HG03039 (cell line): ENCODE results near the gene PER2.
"Not testable (repeated sequence)": the region's sequence is repeated elsewhere in the genome, so short reads cannot be mapped to it uniquely, and the experiment has no call there.

Experiments
- ATAC-seq: cut with Tn5 transposase; IDR thresholded peaks from one replicate; pipeline ENCODE4 v1.9.1; 2021; ENCODE audit warnings: mild to moderate bottlenecking, moderate library complexity; ENCODE audit not compliant: unreplicated experiment

The PER2 gene

DNA sequence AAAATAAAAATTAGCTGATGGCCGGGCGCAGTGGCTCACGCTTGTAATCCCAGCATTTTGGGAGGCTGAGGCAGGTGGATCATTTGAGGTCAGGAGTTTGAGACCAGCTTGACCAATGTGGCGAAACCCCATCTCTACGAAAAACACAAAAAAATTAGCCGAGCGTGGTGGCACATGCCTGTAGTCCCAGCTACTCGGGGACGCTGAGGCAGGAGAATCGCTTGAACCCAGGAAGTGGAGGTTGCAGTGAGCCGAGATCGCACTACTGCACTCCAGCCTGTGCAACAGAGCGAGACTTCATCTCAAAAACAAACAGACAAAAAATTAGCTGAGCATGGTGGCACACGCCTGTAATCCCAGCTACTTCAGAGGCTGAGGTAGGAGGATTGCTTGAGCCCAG lies 22.3 kb upstream of the PER2 start:
- ATAC-seq = not testable (repeated sequence)

DNA sequence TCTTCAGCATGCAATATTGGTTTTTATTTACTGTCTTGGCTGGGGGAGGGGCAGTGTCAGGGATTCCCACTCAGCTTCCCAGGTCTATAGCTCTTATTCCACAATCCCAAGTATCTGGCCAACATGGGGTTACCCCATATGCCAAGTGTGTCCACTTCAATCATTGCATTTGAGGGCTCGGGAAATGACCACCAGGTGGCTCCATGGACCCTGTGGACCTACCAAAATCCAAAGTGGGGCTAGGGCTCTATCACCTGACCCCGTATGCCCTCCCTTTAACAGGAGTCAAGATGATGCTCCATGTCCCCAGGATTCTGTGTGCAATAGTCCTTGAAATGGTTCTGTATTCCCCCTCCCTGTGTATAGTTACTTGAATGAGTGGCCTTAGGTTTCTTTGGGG lies 19.8 kb upstream of the PER2 start:
- no peak for ATAC-seq

DNA sequence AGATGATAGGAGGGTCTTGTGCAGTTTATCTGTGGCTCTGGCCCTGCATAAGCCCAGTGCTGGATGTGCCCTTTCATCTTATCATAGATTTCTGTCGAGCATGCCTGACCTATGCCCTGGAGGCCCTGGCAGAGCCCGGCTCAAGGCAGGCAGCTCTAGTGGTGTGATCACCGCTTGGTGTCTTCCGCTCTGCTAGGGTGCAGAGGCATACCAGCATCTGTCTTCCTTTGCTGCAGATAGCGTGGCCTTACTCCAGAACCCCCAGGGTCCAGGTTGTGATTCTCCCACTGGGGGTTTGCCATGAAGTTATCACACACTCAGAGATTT lies 18.2 kb upstream of the PER2 start:
- no peak for ATAC-seq

DNA sequence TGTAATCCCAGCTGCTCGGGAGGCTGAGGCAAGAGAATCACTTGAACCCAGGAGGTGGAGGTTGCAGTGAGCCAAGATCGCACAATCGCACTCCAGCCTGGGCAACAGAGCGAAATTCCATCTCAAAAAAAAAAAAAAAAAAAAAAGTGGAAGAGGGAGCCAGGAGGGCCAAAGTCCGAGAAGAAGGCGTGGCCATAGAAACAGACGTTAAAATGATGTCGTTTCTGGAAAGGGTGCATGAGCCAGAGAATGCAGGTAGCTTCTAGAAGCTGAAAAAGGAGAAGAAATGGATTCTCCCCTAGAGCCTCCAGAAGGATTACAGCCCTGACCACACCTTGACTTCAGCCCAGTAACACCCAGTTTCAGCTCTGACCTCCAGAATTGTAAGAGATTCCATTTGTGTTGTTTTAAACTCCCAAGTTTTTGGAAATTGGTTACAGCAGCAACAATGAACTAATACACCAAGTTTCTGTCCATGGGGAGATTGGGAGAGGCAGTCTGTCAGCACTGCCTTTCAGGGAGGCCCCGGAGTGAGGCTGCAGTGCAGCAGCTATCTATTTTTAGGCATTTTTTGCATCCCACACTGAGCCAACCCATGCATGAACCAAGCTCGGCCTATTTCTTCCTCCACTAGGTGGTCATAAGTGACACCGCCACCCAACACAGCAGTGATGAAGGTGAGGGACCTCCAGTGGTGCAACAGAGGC lies 17.7 kb upstream of the PER2 start:
- ATAC-seq = no peak

DNA sequence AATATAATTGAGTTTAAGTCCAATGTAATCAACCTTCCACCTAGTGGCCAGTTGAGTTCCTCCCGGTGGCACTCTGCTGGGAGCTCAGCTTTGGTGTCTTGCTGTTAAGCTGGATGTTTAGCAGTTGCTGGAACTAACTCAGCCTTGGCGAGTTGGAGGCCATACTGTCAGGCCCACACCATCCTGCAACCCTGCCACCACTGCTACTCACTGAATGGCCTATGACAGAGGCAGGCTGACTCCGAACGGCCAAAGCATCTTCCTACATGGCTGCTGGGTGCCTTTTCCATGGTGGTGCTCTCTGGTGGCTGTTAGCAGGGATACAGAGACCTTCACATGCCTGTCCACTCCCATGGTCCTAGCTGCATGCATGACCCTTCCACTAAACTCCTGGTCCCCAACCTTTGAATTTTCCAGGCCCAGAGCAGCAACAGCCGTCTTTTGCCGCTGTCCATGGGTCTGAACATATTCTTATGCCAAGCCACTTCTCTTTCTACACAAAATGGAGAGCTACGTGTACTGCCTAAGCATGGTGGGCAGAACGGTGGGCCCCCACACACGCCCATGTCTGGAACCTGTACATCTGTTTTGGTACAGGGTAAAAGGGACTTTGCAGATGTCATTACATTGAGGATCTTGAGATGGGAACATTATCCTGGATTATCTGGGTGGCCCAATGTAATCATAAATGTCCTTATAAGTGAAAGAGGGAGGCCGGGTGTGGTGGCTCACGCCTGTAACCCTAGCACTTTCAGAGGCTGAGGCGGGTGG lies 16.9 kb upstream of the PER2 start:
- no peak for ATAC-seq

DNA sequence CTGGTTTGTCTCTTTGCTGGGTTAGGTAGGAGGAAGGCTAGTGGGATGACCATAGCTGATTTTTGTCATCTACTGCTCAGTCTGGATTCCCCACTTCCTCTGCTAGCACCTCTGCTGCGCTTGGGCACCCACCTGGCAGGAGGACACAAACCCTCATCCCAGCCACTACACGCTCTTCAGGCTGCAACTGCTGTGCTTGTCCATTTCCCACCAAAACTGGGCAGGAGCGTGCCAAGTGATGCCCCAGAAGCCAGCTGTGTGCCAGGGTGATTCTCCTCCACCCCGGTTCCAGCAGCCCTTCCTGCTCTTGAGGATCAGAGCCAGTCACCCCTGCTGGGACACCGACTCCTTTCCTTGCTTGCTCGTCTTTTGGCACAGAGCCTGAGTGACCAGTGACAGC lies 15.7 kb upstream of the PER2 start:
- no peak for ATAC-seq

DNA sequence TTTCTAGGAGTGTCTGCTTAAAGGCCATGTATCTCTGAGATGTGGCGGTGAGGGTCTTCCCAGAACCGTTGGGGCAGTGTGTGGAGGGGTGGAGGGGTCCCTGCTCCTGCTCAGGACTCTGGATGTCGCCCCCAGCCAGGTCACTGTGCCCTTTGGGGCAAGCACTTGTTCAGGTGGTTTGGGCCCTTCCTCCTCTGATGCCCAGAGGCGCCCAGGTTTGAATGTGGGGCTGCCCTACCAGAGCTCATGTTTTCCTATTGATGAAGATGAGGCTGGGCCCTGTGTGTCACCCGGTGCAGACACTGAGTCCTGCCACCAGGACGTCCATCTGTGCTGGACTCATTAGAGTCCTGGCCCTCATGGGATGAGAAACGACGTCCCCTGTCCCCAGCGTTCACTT lies 14.3 kb upstream of the PER2 start:
- no peak for ATAC-seq

DNA sequence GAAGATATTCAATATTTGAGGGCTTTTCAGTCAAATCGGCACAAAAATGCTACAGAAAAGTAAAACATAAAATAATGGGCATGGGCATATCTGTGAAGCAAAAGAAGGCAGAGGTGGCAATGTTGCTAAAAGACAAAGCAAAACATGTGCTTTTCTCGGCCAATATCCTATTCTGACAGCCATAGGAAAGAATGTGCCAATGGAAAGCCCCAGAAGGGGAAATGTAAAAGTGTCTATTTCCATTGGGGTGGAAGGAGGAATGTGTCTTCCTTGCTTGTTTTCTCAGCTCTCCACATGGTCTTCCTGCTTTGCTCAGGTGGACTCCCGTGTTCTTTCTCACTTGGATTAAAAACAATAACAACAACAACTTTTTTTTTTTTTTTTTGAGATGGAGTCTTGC lies 13.7 kb upstream of the PER2 start:
- ATAC-seq = no peak

DNA sequence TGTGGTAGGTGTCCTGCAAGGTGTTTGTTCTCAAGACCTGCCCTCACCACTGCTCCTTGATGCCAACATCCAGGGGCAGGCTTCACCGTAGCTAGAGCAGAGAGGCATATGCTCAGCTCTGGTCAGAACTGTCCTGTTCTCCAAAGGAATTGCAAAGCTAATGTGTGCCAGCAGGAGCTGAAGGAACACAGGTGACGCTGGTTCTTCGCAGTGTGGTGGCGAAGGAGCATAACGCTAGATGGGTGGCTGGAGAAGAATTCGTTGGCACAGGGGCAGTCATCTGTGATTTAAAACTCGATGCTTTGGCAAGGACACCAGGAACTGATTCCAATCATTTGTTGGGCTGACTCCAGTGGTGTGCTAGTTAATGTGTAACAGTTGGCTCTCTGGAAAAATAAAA lies 11.4 kb upstream of the PER2 start:
- no peak for ATAC-seq

DNA sequence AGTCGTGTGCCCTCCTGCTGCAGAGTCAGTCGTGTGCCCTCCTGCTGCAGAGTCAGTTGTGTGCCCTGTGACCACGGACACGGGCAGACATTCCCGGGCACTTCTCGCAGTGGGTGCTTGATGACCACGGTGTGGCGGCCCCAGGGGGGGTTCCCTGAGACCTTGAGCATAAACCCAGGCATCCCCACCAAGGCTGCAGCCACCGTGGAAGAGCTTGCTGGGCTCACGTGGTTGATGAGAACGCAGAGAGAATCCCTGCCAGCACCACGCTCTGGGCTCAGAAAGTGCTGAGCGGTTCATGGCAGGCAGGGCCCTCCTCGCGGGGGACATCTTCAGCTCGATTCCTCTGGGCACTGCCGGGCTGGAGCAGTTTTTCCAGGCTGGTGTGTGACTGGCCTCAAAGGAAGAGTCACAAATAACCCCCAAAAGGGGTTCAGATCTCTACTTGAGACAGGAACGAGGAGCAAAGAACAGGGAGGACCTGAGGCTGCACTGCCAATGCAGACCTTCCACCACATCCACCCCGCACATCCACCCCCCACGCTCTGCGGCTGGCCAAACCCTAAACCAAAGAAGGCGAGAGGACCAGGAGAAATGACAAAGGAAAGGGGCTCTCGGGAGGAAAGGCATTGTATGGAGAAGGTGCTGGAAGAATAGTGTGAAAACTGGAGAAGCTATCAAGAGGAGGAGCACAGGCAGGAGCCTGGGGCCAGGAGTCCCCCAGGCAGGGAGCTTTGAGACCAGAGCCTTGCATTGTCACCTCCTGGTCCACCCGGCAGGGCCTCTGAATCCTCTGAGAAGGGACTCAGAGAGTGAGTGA lies 8.4 kb upstream of the PER2 start:
- ATAC-seq = no peak

DNA sequence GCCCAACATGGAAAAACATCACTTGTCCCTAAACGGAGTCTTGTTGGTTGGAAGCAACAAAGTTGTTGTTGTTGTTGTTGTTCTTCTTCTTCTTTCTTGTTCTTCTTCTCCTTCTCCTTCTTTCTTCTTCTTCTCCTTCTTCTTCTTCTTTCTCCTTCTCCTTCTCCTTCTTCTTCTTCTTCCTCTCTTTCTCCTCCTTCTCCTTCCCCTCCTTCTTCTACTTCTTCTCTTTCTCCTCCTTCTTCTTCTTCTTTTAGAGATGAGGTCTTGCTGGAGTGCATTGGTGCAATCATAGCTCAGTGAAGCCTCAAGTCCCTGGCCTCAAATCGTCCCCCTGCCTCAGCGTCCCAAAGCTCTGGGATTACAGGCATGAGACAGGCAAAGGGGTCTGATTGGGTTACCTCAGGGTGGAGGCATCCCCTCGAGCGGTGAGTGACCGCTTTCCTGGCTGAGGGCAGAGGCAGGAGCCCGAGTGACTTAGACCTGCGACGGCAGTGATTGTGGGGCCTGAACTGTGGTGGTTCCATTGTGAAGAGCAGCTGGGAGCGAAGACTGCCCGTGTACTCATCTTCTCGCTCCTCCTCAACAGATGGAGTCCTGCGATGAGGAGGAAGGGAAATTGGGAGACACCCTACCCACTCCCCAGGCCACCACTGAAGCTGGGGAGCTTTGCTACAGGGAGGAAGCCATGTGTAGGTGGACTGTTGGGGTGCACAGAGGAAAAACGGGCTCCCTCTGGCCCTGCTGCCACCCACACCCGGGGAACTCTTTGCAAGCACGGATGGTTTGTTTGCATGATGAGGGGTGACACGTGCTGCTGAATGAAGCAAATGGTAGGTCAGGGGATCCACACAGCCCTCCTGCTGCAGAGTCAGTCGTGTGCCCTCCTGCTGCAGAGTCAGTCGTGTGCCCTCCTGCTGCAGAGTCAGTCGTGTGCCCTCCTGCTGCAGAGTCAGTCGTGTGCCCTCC lies 7.0 kb upstream of the PER2 start:
- no peak for ATAC-seq

DNA sequence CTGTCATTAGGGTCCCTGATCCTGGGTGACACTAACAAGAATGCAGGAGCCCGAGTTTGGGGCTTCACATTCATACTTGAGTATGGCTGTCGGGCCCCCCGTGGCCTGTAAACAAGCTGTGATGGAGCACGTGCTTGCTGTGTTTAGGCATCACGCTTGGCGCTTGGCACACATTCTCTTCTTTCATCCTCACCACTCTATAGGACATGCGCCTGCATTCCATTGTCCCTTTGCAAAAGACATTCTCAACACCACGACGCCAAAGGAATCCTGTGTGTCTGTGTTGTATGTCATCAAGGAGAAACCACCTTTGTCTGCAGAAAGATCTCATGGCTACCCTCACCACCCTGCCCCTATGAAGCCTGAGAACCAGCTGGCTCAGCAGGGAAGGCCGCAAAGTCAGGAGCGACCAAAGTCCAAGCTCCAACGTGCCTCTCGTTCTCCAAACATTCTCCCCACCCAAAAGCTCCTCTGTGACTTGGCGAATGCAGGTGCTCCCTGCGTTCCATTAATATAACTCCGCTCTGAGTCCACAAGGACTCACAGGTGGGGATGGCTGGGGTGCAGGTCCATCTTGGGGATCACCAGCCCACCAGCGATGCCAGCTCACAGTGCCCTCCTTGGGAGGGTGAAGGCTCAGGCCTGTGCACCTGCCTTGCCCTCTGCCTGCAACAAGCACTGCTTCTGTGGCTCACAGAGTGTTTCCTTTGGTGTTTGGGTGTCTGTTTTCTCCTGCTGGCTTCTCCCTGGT lies 6.2 kb upstream of the PER2 start:
- no peak for ATAC-seq

DNA sequence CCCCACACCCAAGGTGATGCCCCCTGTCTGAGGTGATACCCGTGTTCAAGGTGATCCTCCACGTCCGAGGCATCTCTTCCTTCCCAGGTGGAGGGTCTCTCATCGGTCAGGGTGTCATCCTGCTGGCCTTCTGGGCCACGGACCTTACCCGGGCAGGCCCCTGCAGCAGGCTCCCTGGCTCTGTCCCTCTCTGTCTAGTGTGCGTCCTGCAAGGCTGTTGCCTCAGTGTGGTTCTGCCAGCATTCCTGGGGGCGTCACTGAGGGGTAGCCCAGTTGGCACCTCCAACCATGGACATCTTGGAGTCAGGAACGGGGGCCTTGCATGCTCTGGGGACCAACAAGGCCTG lies 5.6 kb upstream of the PER2 start:
- no peak for ATAC-seq

DNA sequence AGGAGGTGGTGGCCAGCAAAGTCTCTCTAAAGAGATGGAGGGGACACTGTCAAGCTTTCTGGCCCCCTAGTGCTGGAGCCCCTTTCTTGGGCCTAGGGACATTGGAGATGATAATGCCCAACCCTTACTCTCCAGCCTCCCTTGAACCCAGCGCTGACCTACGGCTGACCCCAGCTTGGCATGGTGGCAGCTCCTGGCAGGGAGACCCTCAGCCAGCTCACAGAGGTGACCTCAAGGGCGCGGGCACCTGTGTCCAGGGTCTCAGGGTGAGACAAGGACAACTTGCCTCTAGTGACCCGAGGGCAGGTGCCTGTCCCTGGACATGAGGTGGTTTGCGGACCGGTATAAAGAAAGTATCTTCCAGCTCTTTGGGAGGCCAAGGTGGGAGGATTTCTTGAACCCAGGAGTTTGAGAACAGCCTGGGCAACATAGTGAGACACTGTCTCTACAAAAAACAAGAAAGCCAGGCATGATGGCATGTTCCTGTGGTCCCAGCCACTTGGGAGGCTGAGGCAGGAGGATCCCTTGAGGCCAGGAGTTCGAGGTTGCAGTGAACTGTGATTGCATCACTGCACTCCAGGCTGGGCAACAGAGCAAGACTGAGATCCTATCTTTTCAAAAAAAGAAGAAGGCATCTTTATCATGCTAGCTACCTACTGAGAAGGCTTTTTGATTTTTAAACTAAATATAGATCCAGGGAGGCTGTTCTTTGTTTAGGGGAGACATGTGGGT lies 3.3 kb upstream of the PER2 start:
- no peak for ATAC-seq

DNA sequence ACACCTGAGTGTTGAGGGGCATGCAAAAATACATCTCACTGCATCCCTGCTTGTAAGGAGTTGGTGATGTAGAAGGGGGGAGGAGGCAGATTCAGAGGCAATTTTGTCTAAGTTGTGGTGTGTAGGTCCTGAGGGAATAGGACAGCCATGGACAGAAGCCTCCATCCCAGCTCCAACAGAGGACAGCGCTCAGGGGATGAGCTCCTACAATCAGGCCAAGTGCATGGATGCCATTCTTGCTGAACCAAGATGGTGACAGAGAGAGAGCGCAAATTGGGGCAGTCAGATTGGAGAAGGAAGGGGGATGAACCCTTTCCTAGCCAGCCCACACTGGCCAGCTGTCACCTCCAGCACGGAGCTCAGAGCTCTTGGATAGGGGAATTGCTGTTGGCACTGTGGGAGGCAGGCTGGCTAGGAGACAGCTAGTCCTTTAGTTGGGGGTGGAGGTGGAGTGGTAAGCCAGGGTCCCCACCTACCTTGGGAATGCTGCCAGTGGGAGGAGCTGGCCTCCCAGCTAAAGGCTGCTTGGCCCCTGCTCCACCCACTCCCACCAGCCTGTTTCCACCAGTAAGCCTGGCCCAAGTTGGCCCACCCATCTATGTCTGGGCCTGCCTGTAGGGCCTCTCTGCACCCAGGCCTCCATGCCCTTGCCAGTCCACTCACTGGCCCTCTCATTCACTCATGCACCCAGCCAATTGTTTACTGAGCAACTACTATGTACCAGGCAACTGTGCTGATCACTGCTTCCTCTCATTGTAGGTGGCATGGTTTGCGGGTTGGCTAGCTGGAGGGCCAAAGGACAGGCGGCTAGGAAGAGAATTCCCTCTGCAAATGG lies 2.5 kb upstream of the PER2 start:
- ATAC-seq = no peak

DNA sequence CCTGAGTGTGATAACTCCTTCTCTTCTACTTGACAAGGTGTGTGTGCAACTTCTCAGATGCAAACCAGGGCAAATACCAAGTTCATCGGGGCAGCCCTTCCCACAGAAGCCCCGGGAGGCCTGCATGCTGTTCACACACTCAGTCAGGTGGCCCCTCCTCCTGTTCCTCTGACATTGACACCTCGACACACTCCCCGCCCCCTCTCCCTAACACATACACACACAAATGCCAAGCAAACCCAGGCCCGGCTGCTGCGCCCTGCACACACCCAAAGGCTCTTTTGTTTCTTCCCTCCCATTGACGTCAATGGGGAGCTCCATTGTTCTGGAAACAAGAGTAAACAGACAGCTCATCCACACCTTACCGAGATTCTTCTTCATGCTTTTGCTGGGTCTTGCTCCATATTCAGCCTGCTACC lies 1.7 kb upstream of the PER2 start:
- no peak for ATAC-seq

DNA sequence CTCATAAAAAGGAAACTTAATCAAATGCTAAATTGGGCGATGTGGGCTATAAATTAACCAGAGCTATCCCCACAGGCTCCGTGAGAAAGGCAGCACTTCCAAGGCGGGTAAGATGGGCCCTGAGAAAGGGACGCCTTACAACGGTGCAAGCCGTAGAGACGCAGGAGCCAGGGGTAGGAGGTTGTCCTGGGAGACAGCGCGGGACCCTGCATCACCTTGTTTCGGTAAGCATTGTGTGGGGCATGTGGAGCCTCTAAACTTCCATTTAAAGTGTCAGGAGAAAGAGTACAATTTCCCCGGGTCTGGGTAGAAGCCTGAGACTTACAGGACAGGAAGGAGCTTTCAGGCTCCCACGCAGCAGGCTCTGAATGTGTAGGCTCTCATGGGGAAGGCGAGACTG lies 1.2 kb upstream of the PER2 start:
- ATAC-seq = no peak

DNA sequence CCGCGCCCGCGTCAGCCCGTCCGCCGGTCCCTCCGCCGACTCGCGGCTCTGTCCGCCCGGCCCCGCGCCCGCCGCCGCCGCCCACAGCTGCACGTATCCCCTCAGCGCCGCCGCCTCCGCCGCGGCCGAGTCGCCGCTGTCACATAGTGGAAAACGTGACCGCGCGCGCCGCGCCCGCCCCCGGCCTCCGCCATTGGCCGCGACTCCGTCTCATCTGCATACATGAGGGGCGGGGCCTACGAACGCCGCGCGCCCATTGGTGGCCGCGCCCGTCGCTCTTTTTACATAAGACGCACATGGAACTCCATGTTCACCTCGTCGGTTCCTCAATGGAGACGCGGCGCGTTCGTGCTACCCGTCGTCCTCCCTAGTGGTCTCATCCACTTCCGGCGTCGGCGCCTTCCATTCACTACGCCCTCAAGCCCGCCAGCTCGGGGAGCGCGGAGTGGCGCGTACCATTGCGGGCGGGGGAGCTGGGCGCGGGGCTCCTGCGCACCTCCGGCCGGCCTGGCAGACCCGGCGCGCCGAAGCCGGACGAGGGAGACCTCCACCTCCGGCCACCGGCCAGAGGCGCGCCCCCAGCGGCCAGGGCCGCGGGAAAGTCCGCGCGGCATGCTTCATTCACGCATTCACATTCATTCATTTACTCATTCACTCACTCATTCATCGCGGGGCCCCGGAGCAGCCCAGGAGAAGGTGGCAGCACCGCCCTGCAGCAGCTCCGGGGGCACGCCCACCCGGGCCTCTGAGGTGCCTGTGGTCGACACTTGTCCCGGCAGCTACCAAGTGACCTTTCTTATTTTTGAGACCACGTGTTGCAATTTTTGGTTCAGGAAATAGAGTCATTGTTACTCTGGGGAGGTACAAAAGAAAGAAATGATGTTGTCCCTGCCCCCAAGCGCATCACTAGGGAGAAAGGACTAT lies 502 bp upstream of the PER2 start:
- peak; percentile 90 for ATAC-seq
